Karpas-422 (cell line): ENCODE data around the gene RABAC1. TPM values are rescaled to one million over a fixed set of nuclear protein-coding genes. Genes with fewer than 3 reads are reported as not detected.
"Not testable (repeated sequence)": the region's sequence is repeated elsewhere in the genome, so short reads cannot be mapped to it uniquely, and the experiment has no call there.

ENCODE experiments used
- DNase-seq: peaks from one replicate; pipeline ENCODE4 v3.0.0-alpha.2; 2015
- H2AFZ ChIP-seq: fragments of 200-600 bp; sonication (generic); 2 replicates; pipeline ENCODE4 v1.6.1; 2014; ENCODE audit warnings: antibody characterized with exemption, low read length, mixed read lengths
- H3K27ac ChIP-seq: fragments of 200-600 bp; sonication (generic); 2 replicates; pipeline ENCODE4 v1.5.1; 2014; ENCODE audit warnings: mild to moderate bottlenecking, low read length, moderate library complexity
- H3K27me3 ChIP-seq: fragments of 200-600 bp; sonication (generic); 2 replicates; pipeline ENCODE4 v1.6.1; 2014; ENCODE audit warnings: low read length, mixed read lengths
- H3K36me3 ChIP-seq: fragments of 200-600 bp; sonication (generic); 2 replicates; pipeline ENCODE4 v1.6.1; 2014; ENCODE audit warnings: low read length, mixed read lengths; ENCODE audit not compliant: insufficient read depth
- H3K4me1 ChIP-seq: fragments of 200-600 bp; sonication (generic); 2 replicates; pipeline ENCODE4 v1.6.1; 2014; ENCODE audit warnings: mild to moderate bottlenecking, low read length, mixed read lengths
- H3K4me2 ChIP-seq: fragments of 200-600 bp; sonication (generic); 2 replicates; pipeline ENCODE4 v1.6.1; 2014; ENCODE audit warnings: low read length, low read depth, mild to moderate bottlenecking; ENCODE audit not compliant: poor library complexity, severe bottlenecking
- H3K4me3 ChIP-seq: fragments of 200-600 bp; sonication (generic); 2 replicates; pipeline ENCODE4 v1.5.1; 2014; ENCODE audit warnings: mild to moderate bottlenecking, antibody characterized with exemption, low read length, mixed read lengths
- H3K79me2 ChIP-seq: fragments of 200-600 bp; sonication (generic); 2 replicates; pipeline ENCODE4 v1.6.1; 2014; ENCODE audit warnings: mild to moderate bottlenecking, low read length, mixed read lengths
- H3K9ac ChIP-seq: fragments of 200-600 bp; sonication (generic); 2 replicates; pipeline ENCODE4 v1.6.0; 2014; ENCODE audit warnings: low read length
- H3K9me2 ChIP-seq: fragments of 200-600 bp; sonication (generic), shearing (Covaris generic); replicated peaks from 2 replicates; pipeline ENCODE4 v1.6.0; 2014; ENCODE audit warnings: mild to moderate bottlenecking, low read length, moderate library complexity; ENCODE audit not compliant: insufficient read depth
- H3K9me3 ChIP-seq: fragments of 300-700, 200-600 bp; sonication (generic); 2 replicates; pipeline ENCODE4 v1.6.1; 2014; ENCODE audit warnings: low read length, mixed read lengths
- H4K20me1 ChIP-seq: fragments of 200-600 bp; sonication (generic); 2 replicates; pipeline ENCODE4 v1.6.1; 2014; ENCODE audit warnings: mild to moderate bottlenecking, antibody characterized with exemption, low read length, low read depth; ENCODE audit not compliant: insufficient read depth
- total RNA-seq: library from RNA; depleted of rRNA; stranded (reverse); fragments of >200 nt; shearing (Covaris generic); gene quantifications from 2 replicates; pipeline ENCODE4 v1.2.3, GENCODE V29; 2014; ENCODE audit warnings: low replicate concordance

RABAC1 gene
- total RNA-seq, 1 experiment from 2014 or later = 270 TPM

DNA sequence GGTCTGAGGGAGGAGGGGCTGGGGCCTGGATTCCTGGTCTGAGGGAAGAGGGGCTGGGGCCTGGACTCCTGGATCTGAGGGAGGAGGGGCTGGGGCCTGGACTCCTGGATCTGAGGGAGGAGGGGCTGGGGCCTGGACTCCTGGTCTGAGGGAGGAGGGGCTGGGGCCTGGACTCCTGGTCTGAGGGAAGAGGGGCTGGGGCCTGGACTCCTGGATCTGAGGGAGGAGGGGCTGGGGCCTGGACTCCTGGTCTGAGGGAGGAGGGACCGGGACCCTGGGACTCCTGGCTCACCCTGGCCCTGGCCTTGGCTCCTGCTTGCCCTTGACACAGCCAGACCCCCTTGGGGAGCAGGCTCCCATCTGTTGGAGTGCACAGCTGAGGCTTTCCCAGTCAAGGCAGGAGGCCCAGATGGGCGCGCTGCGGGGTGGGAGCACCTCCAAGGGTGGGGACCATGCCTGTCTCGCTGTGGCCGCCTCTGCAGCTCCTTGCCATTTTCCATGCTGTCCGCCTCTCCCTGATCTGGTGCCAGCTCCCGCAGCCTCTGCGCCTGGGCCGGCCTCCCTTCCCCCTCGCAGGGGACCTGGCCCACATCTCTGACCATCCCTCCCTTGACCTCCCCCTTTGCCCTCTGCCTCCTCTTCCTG lies 32.9 kb upstream of the RABAC1 start:
- not testable (repeated sequence) for H4K20me1 ChIP-seq, H2AFZ ChIP-seq, H3K9ac ChIP-seq, H3K9me3 ChIP-seq, H3K36me3 ChIP-seq, H3K4me2 ChIP-seq, H3K27me3 ChIP-seq, H3K4me3 ChIP-seq, H3K9me2 ChIP-seq, DNase-seq, H3K27ac ChIP-seq
- Histone ChIP-seq H3K79me2 (peaks cover 13% of the 10 kb centered on the region), H3K4me1 (peaks cover 25% of the 10 kb centered on the region)

DNA sequence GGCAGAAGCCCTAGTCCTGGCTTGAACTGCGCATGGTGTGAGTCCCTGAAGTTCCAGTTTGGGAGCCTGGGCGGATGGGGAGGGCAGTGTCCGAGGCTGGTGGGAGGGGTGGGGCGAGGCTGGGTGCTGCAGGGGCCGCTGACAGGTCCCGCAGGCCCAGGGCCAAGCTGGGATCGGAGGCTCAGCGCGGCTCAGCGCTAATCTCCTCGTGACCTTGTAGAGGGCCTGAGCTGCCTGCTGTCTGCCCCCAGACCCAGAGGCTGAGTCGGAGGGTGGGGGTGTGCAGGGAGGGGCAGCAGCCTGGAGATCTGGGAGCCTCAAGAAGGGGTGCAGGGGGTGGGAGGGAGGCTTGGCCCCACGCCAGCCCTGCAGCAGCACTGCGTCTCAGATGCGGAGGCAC lies 31.9 kb upstream of the RABAC1 start:
- DNase-seq = no peak
- no peak overlapping the region for H3K9ac ChIP-seq
- no peak overlapping the region for H3K4me2 ChIP-seq
- no peak overlapping the region for H3K4me3 ChIP-seq
- peaks cover 13% of the 10 kb centered on the region for H3K79me2 ChIP-seq
- no peaks in the 10 kb centered on the region for H3K27me3 ChIP-seq
- no peak overlapping the region for H2AFZ ChIP-seq
- H3K9me3 ChIP-seq = no peaks in the 10 kb centered on the region
- H3K4me1 ChIP-seq = peaks cover 22% of the 10 kb centered on the region
- peaks cover 3% of the 10 kb centered on the region; the same call in 1 of the 2 replicates for H3K36me3 ChIP-seq
- no peaks in the 10 kb centered on the region for H3K9me2 ChIP-seq
- no peak overlapping the region for H3K27ac ChIP-seq
- H4K20me1 ChIP-seq = no peaks in the 10 kb centered on the region; the same call in 1 of the 2 replicates

DNA sequence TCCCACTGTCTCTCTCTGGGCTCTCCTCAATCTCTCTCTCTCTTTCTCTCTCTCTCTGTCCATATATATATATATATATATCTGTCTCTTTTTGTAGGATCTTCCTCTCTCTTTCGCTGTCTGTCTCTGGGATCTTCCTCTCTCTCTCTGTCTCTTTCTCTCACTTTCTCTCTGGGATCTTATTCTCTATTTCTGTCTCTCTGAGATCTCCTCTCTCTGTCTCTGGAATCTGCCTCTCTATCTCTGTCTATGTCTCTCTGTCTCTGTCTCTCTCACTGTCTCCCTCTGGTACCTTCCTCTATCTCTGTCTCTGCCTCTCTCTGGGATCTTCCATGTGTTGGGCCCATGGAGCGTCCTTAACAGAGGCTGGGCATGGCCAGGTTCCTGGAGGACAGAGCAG lies 31.5 kb upstream of the RABAC1 start:
- H2AFZ ChIP-seq = no peak overlapping the region
- no peak overlapping the region for H3K4me3 ChIP-seq
- H3K9me3 ChIP-seq = no peaks in the 10 kb centered on the region
- no peak overlapping the region for H3K9ac ChIP-seq
- H3K27ac ChIP-seq = no peak overlapping the region
- peaks cover 13% of the 10 kb centered on the region for H3K79me2 ChIP-seq
- peaks cover 18% of the 10 kb centered on the region for H3K4me1 ChIP-seq
- H3K27me3 ChIP-seq = no peaks in the 10 kb centered on the region
- no peak overlapping the region for H3K4me2 ChIP-seq
- no peak for DNase-seq
- H3K9me2 ChIP-seq = no peaks in the 10 kb centered on the region
- peaks cover 3% of the 10 kb centered on the region; the same call in 1 of the 2 replicates for H3K36me3 ChIP-seq
- no peaks in the 10 kb centered on the region for H4K20me1 ChIP-seq

DNA sequence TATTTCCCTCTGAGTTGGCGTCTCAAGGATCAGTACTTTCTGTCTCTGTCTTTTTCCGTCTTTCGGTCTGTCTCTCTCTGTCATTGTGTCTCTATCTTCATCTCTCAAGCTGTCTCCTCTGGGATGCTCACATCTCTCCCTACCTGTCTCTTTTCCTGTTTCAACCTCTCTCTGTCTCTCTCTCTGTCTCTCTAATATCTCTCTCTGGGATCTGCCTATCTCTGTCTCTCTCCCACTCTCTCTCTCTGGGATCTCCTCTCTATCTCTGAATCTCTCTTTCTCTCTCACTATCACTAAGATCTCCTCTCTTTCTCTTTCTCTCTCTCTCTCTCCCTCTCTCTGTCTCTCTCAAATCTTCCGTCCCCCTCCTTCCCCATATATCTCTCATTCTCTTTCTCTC lies 30.9 kb upstream of the RABAC1 start:
- H3K79me2 ChIP-seq = peaks cover 13% of the 10 kb centered on the region
- peaks cover 3% of the 10 kb centered on the region; the same call in 1 of the 2 replicates for H3K36me3 ChIP-seq
- no peak overlapping the region for H3K4me3 ChIP-seq
- H4K20me1 ChIP-seq = no peaks in the 10 kb centered on the region
- H2AFZ ChIP-seq = no peak overlapping the region
- peaks cover 12% of the 10 kb centered on the region for H3K4me1 ChIP-seq
- H3K9ac ChIP-seq = no peak overlapping the region
- H3K9me3 ChIP-seq = no peaks in the 10 kb centered on the region
- H3K27me3 ChIP-seq = no peaks in the 10 kb centered on the region
- H3K9me2 ChIP-seq = no peaks in the 10 kb centered on the region
- H3K4me2 ChIP-seq = no peak overlapping the region
- H3K27ac ChIP-seq = no peak overlapping the region
- DNase-seq = no peak

- Histone ChIP-seq H3K27ac (no peak overlapping the region), H3K27me3 (no peaks in the 10 kb centered on the region), H4K20me1 (no peaks in the 10 kb centered on the region), H3K9me3 (no peaks in the 10 kb centered on the region), H3K9ac (no peak overlapping the region), H3K9me2 (no peaks in the 10 kb centered on the region), H3K79me2 (peaks cover 13% of the 10 kb centered on the region), H3K4me2 (no peak overlapping the region), H2AFZ (no peak overlapping the region), H3K36me3 (peaks cover 3% of the 10 kb centered on the region; the same call in 1 of the 2 replicates), H3K4me1 (peaks cover 3% of the 10 kb centered on the region), H3K4me3 (no peak overlapping the region)
- DNase-seq = no peak
Observed at GRCh38 chr19:41988947-41989346, 29.8 kb upstream of the RABAC1 start.

- no peak overlapping the region for H3K27ac ChIP-seq
- H3K4me3 ChIP-seq = no peak overlapping the region
- no peak overlapping the region for H2AFZ ChIP-seq
- peaks cover 2% of the 10 kb centered on the region for H3K79me2 ChIP-seq
- no peaks in the 10 kb centered on the region for H3K9me3 ChIP-seq
- H4K20me1 ChIP-seq = no peaks in the 10 kb centered on the region
- no peaks in the 10 kb centered on the region for H3K9me2 ChIP-seq
- no peak for DNase-seq
- H3K27me3 ChIP-seq = no peaks in the 10 kb centered on the region
- no peaks in the 10 kb centered on the region for H3K4me1 ChIP-seq
- no peak overlapping the region for H3K9ac ChIP-seq
- peaks cover 3% of the 10 kb centered on the region; the same call in 1 of the 2 replicates for H3K36me3 ChIP-seq
- no peak overlapping the region for H3K4me2 ChIP-seq
Observed at GRCh38 chr19:41987141-41987860, 28.2 kb upstream of the RABAC1 start.

DNA sequence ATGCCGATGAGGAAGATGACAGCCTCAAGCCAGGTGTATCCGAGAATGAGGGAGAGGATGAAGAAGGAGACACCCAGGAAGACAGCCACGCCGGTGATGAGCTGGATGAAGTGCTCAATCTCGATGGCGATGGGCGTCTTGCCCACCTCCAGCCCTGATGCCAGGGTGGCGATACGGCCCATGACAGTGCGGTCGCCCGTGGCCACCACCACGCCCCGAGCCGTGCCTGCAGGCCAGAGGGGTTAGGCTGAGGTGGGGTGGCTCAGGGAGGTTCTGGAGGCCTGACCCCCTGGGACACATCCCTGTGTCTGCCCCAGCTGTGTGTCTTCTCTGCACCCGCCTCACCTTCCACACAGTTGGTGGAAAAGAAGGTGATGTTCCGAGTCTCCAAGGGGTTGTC lies 25.8 kb upstream of the RABAC1 start:
- no peak overlapping the region for H2AFZ ChIP-seq
- no peaks in the 10 kb centered on the region for H3K27me3 ChIP-seq
- H4K20me1 ChIP-seq = no peaks in the 10 kb centered on the region
- no peaks in the 10 kb centered on the region for H3K9me2 ChIP-seq
- no peak for DNase-seq
- H3K9ac ChIP-seq = no peak overlapping the region
- H3K9me3 ChIP-seq = no peaks in the 10 kb centered on the region
- H3K4me2 ChIP-seq = no peak overlapping the region
- H3K36me3 ChIP-seq = peaks cover 5% of the 10 kb centered on the region
- no peaks in the 10 kb centered on the region for H3K79me2 ChIP-seq
- no peak overlapping the region for H3K4me3 ChIP-seq
- H3K27ac ChIP-seq = no peak overlapping the region
- no peaks in the 10 kb centered on the region for H3K4me1 ChIP-seq

DNA sequence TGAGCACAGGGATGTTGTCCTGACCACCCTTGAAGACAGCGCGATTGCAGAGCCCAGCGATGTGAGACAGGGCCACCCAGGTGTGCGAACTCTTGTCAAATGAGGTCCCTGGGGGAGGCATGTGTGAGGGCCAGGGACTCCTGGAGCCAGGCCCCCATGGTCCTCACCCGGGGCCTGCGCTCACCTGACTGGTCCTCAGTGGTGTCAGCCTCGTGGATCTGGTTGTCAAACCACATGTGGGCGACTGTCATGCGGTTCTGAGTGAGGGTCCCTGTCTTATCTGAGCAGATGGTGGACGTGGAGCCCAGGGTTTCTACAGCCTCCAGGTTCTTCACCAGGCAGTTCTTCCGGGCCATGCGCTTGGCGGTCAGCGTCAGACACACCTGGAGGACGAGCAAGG lies 22.6 kb upstream of the RABAC1 start:
- Histone ChIP-seq H3K27ac (no peak overlapping the region), H3K79me2 (no peaks in the 10 kb centered on the region), H3K4me1 (no peaks in the 10 kb centered on the region), H3K27me3 (no peaks in the 10 kb centered on the region), H3K4me2 (no peak overlapping the region), H3K36me3 (peaks cover 4% of the 10 kb centered on the region), H3K9ac (no peak overlapping the region), H3K9me2 (no peaks in the 10 kb centered on the region), H3K4me3 (no peak overlapping the region), H3K9me3 (no peaks in the 10 kb centered on the region), H2AFZ (no peak overlapping the region), H4K20me1 (no peaks in the 10 kb centered on the region)
- DNase-seq = no peak
